IPS DF 4.7 (cell line): ENCODE measurements around the gene GALR1.
"Not testable (repeated sequence)": the region's sequence is repeated elsewhere in the genome, so short reads cannot be mapped to it uniquely, and the experiment has no call there.

Source experiments
- DNase-seq: peaks from one replicate; pipeline ENCODE4 v3.0.0-alpha.2; 2013; ENCODE audit warnings: low spot score; ENCODE audit errors: extremely low read depth

Gene GALR1

DNA sequence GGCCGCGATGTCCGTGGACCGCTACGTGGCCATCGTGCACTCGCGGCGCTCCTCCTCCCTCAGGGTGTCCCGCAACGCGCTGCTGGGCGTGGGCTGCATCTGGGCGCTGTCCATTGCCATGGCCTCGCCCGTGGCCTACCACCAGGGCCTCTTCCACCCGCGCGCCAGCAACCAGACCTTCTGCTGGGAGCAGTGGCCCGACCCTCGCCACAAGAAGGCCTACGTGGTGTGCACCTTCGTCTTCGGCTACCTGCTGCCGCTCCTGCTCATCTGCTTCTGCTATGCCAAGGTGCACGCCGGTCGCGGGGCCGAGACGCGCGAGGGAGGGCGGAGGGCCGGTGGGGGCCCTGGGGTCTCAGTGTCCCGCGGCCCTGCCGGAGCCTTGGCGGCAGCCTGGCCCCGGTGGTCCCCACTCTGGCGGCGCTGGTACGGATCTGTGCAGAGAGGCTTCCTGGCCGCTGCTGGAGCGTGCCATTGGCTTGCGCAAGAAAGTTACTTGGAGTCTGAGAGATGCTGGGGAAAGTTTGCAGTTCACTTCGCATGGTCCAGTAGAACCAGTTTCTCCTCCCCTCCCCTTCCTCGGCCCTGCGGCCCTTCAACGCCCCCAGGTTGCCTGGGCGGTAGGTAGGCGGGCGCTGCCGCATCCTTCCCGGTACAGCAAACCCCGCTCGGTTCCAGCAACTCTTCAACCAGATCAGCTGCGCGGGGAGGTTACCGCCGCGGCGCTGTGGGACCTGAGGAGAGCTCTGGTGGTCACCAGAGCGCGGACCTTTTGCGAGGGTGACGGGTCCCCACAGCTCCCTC, 1.5 kb downstream of the GALR1 start:
- DNase-seq, result no peak

DNA sequence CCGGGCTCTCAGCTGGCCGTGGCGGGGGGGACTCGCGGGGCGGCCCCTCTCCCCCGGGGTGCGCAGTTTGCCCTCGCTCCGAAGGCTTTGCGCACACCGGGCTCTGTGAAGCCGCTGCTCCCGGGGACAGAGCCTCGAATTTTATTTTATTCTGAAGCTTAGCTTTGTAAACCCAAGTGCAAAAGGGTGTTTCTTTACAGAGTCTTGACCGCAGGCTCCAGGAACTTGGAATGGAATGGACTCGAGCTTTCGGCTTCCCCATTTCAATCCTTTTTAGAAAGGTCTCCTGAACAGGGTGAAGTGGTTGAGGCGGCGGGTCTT, 2.0 kb downstream of the GALR1 start:
- no peak for DNase-seq

DNA sequence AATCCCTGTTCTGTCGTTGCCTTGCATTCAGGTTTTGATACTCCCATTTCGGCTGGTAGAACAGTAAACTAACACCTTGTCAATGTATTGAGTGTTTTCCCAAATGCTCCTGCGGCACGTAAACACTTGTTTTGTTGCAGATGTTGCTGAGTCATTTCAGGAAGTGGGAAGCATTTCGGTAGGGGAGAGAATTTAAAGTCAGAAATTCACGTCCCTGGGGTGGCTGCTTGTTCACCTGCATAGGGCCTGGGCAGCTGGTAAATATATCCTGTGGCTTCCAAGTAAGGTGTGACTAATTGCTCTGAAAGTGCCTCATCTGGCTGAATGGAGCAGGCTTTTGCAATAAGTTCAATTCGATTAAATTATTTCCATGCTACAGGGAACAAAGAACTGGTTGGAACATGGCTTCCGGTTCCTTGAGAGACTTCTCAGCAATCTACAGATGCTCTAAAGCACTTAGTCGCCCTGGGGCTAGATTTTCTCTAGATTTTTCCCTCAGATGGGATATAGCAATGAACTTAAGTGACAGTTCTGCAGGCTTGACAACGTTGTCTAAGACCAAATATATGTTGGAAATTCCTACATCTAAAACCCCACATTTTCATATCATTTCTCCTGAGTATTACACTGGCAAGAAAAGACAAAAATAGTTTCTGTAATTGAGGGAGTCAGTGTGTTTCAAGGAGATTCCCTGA, 5.2 kb downstream of the GALR1 start:
- DNase-seq, result no peak

DNA sequence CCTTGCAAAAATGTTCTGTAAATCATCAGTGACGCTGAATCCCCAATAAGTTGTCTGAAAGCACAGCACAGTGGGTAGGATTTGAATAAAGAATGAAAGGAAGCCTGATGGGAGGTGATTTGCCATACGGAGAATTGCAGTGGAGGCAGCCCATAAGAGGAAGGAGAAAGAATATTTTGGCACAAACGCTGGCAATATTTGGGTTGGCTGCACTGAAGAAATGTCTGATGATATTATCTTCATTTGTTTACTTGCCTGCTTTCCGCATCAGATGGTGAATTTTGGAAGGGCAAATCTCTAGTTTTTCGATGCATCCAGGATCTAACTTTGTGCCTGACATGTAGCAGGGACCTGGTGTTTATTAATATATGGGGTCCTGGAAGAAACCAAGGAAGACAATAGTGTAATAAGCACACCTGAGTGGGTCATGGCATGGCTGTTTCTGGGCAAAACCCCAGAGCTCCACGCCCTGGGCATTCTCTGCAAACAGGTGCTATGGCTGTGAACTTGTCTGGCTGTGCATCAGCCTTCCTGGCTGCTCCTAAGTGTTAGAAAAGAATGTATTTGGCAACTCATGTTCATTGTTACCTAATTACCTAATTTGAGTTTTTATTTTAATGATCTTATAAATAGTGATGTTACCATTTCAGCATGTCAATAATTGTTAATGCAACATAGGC, 5.9 kb downstream of the GALR1 start:
- no peak for DNase-seq

DNA sequence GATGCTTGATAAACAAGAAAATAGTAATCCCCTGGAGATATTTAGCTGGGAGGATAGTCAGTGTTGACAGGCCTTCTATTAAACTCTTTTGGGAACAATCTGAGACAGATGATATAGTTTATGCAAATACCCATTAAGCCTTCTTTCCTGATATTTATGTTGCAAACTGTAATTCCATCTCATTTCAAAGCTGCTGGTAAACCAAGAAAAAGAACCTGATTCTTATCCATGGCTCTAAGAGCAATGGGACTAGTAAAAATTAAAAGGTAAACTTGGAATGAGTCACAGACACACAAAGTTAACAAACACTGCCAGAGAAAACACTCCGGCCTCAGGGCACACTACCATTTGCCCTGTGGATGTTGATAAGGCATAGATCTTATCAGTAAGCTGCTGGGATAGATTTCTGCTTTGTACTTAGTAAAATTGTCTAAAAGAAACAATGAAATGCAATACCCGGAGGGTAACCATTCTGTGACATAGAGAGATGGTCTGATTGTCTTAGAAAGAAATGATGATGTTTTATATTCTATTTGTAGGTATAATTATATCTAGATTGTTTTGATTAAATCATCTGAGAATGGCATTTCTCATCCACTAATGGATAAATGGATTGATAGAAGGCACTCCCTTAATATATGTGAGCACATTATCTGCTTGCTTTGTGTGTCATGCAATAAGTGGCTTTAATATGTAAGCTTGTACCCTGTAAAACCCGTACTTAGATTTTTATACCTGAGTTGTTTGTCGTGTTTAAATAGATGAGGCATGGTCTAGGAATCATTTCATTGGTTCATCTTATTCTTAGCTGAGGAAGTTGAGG, 13.2 kb downstream of the GALR1 start:
- DNase-seq, result no peak

DNA sequence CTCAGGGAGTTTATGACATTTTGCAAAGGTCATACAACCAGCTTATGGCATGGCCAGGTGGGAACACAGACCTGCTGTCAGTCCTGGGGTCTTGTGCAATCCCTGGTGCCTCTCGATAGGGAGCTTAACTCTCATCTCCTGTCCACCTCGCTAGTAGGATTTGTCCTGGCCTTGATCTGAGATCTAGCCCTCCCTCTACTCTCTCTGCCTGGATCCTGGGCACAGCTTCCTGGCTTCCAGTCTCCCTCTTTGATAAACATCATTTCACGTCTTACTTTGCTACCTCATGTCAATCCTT, 13.8 kb downstream of the GALR1 start:
- no peak for DNase-seq

DNA sequence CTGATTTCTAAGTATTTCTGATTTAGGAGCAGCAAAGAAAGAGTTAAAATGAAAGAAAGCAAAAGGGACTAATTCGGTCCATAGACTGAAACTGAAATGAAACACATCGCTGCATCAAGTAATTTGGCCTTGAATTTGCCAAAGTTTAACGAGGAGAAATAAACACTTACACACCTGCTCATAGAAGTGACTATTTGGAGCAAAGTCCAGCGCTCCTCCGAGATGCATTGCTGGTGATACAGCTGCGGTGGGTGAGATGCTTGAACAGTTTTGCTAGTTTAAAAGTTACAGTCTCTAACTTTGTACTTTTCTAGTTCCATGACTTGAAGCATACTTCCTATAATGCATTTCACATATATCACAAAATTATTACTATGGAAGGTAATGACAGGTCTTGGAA, 18.3 kb downstream of the GALR1 start:
- no peak for DNase-seq

DNA sequence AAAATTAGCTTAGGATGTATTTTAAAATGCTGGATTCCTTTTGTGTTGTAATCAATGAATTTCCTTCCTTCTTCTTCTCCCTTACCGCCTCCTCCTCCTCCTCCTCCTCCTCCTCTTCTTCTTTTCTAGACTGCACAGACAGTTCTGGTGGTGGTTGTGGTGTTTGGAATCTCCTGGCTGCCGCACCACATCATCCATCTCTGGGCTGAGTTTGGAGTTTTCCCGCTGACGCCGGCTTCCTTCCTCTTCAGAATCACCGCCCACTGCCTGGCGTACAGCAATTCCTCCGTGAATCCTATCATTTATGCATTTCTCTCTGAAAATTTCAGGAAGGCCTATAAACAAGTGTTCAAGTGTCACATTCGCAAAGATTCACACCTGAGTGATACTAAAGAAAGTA, 18.8 kb downstream of the GALR1 start:
- no peak for DNase-seq

DNA sequence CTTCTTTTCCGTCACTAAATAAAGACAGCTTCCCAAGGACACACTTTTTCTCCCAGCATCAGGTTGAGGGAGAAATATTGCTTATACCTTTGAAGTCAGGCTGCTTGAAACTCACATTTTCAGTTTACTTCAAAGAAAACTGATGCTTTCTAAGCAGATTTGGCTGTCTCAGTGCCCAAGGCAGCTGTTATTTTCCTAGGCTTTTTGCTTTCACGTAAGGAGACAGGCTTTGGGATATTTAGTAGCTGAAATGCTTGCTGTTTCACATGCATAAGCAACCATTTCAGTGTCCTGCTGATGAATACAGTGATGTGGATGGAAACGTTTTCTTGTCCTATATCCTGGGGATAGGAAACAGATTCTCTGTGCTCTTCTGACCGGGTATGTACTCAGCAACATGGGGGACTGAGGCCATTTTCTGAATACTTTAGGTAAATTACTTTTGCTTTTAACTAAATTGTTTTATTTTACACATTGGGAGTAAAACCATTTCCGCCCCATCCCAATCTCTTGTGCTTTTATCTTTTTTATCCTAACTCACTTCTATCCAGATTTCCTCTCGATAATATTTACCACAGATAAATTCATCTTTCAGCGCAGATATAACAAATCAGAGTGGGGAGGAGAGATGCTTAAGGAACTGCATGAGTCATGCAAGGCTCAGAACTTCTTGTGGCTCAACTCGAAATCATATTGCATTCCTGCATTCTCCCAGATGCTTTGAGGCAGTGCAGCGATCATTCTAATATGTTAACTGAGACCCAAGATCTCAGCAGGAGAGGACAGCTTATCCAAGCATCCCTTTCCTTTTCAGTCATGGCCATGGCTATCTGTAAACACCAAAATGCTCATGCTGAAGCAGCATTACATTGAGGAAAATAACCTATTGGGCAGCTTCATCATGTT, 22.2 kb downstream of the GALR1 start:
- no peak for DNase-seq

DNA sequence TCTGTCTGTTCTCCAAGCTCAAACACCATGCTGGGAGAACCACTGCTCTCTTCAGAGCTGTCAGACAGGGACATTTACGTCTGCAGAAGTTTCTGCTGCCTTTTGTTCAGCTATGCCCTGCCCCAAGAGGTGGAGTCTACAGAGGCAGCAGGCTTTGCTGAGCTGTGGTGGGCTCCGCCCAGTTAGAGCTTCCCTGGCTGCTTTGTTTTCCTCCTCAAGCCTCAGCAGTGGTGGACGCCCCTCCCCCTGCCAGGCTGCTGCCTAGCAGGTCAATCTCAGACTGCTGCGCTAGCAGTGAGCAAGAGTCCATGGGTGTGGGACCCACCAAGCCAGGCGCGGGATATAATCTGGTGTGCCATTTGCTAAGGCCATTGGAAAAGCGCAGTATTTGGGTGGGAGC, 41.2 kb downstream of the GALR1 start:
- DNase-seq, result not testable (repeated sequence)

DNA sequence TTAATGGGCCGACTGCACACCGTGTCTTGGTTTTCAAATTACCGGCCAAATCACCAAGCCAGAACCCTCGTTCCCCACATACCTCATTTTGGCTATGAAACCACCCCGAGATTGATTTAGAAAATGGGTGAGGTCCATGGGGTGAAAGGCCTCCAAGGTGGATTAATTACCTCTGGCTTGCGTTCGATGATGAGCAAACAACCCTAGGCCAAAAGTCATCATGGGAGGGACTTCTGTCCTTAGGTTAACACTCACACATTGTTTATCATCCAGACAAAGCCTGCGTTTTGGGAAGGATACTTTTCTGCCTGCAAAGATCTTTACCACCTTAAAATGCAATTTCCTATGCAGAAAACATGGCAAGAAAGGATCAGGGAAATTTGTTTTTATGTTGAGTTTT, 48.5 kb downstream of the GALR1 start:
- no peak for DNase-seq

DNA sequence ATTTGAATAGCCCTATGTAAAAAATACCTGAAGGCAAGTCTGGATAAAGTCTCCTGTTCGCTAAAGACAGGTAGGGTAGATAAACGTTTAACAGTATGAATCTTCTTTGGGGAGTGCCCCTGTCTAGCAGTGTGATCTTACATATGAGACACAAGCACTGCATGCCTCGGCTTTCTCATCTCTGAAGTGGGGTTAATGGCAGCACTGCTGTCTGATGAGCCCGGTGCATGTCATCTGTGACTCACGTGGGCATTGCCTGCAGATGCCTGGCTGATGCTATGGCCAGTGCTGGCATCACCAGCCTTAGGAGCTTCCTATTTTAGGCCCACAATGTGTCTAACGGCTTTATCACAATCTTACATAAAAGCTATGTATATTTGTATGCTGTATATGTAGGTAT, 50.1 kb downstream of the GALR1 start:
- no peak for DNase-seq

DNA sequence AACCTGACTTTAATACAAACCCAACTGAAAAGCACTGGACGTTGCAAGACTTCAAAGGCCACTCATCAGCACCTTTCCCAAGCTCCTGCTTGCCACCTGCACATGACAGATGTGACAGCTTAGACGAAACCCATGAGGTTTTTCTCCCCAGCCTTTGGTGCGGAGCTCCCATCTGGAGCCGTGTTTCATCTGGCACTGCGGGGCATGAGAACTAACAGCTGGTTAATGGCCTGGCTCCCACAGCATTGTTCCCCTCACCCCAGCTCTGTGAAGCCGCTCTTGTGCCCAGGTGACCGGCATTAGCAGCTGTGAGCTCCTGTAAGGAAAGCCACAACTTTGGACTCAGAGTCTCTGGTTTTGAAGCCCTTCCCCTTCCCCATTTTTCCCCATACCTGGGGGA, 50.9 kb downstream of the GALR1 start:
- DNase-seq, result no peak

DNA sequence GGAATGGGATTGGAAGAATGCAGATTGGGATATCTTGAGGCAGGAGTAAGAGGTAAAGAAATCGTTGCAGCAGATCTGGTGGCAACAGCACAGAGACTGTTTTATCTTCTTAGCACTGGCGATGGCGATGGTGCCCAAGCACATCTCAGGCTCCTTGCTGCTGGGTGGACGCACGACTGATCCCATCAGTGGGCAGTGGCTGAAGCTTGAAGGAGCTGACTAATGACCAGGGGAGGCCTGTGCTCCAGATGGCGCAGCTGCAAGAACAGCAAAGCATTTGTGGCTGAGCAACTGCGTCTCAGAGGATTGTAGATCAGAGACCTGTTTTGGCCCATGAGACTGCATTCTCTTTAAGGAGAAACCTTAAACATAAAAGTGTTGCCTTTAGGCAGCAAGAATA, 54.6 kb downstream of the GALR1 start:
- DNase-seq, result no peak

DNA sequence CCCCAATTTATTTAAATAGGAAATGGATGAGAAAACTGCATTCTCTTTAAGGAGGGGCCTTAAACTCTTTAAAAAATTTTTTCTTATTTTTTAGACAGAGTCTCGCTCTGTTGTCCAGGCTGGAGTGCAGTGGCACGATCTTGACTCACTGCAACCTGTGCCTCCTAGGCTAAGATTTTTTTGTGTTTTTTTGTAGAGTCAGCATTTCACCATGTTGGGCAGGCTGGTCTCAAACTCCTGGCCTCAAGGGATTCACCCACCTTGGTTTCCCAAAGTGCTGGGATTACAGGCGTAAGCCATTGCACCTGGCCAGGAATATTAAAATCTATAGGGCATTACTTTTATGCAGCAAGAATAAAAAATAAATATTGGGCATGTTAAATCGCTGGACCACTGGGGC, 56.0 kb downstream of the GALR1 start:
- no peak for DNase-seq

DNA sequence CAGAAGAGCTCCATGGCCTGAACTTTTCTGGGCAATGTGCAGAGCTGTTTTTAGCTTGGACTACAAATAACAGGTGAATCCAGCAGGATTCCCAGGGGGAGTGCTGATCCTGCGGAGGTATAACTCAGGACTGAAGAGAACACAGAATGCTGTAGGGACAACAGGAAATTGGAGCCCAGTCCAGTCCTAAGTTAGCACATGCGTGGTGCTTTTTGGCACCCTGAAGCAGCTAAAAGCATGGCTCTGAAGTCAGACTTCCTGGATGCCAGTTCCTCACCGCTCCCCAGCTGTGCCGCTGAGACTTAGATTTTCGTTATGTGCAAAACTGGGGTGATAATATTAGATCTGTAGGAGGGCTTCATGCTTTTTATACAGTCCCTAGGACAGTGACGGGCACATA, 58.6 kb downstream of the GALR1 start:
- DNase-seq, result no peak

DNA sequence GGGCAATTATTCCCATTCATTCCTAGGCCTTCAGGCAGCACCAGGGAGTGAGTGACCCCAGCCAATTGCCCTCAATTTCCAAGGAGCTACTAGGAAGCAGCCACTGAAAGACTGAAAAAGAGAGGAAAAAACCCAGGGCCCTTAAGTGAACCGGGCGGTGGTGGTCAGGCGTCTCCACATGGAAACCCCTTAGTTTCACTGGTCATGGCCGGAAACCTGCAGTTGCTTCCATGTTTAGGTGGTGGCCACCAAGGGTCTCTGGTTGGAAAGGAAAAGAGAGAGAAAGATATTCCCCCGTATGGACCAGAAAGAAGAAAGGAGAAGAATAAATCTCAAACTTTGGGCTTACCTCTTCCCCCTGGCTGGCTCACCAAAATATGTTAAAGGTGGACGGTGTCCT, 64.9 kb downstream of the GALR1 start:
- DNase-seq, result no peak

DNA sequence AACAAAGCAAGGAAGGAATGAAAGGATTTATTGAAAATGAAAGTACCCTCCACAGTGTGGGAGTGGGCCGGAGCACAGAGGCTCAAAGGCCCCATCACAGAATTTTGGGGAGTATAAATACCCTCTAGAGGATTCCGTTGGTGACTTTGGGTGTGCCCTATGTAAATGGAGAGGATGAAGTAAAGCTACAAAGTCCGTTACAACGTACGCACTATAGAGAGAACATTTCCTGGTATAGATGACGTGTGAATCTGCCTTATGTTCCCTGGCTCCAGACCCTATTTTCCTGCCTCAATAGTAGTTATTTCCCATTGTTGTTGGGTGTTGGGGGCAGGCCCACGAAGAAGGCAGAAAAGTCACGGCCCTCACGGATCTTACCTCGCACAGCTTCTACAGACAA, 65.3 kb downstream of the GALR1 start:
- no peak for DNase-seq

DNA sequence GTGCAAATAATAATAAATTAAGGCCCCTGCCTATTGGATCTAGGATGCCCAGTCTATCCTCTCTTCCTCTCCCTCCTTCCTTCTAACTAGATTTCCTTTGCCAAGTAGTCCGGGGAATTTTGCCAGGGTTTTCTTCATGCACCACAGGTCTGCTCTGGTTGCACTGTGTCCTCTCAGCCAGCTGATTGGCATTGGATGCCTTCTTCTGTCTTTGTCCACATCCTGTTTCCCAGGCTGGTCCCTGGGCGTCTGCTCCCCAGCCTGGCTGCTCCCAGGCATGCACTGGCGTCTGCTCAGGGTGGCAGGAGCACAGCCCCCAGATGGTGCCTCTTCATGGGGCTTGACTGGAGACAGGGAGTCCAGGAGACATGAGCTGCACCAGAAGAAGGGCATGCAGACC, 66.4 kb downstream of the GALR1 start:
- DNase-seq, result no peak

DNA sequence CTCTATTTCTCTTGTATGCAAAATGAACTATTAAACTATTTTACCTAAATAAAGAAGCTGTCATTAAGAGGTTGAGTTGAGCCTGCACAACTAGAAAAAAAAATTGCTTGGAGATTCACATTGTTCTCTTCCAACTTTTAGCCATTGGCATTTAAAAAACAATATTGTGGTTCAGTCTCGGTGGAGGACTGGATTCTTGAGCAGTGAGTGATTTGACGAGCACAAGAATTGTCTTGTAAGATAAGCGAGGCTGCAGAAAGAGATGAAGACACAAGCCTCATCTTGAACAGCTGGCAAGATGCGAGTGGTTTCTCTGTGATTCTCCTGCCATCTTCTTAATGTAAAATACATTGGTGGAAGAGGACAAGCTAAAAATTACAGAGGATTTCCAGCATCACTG, 67.0 kb downstream of the GALR1 start:
- DNase-seq, result no peak

DNA sequence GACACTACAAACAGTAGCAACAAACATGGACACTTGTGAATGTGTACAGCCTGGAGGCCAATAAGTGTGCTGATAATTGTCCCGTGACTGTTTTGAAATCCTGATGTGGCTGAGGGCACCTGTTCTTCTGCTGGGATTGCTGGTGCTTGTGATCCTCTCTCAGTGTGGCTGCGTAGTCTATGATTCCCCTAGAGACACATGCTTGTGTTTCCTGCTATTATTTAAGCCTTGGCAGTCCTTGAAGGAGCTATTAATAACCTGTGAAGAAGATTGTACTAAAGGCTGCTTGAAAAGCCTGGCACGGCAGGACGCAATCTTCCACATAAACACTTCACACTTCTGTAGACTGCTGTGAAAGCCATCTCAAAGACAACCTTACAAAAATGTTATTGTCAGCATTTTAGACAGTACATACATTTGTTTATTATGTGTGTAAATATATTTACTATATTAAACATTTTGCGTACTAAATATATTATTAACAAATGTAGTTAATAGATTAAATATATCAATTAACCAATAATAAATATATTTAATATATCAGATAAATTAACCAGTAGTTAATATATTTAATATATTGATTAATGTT, 71.4 kb downstream of the GALR1 start:
- no peak for DNase-seq
